CD4-positive, alpha-beta T cell treated with Interleukin-4 for 1 hour (primary cell): ENCODE results near the gene WNT3A.

Source experiments
- DNase-seq, 2 donors: peaks; one replicate each; pipeline ENCODE4 v3.0.0-alpha.2; 2020 to 2022

WNT3A gene

GRCh38 chr1:228031276-228031995 is 24.6 kb downstream of the WNT3A start:
- peak in 1 of 2 donors; percentile 1 for DNase-seq

GRCh38 chr1:228032041-228032440 is 25.2 kb downstream of the WNT3A start:
- peak in 1 of 2 donors; percentile 5 for DNase-seq

- no peak for DNase-seq
Measured at GRCh38 chr1:228033376-228033775, 26.6 kb downstream of the WNT3A start.

GRCh38 chr1:228034954-228035837 is 28.4 kb downstream of the WNT3A start:
- DNase-seq = peak in 1 of 2 donors; percentile 8

GRCh38 chr1:228035844-228036243 is 29.0 kb downstream of the WNT3A start:
- peak in 1 of 2 donors; percentile 6 for DNase-seq

GRCh38 chr1:228036701-228037231 is 30.0 kb downstream of the WNT3A start:
- DNase-seq = peak in 1 of 2 donors; percentile 9

GRCh38 chr1:228037401-228038386 is 30.9 kb downstream of the WNT3A start:
- peak; percentile 8 to 11 for DNase-seq

GRCh38 chr1:228038387-228039005 is 31.7 kb downstream of the WNT3A start:
- peak in 1 of 2 donors; percentile 9 for DNase-seq

GRCh38 chr1:228039006-228039903 is 32.5 kb downstream of the WNT3A start:
- peak in 1 of 2 donors; percentile 5 for DNase-seq

- DNase-seq = no peak
Measured at GRCh38 chr1:228039986-228040385, 33.2 kb downstream of the WNT3A start.

GRCh38 chr1:228041316-228041715 is 34.5 kb downstream of the WNT3A start:
- DNase-seq = no peak

- no peak for DNase-seq
Measured at GRCh38 chr1:228042508-228042907, 35.7 kb downstream of the WNT3A start.

GRCh38 chr1:228043281-228043848 is 36.6 kb downstream of the WNT3A start:
- peak in 1 of 2 donors; percentile 1 for DNase-seq

GRCh38 chr1:228044961-228045360 is 38.2 kb downstream of the WNT3A start:
- peak in 1 of 2 donors; percentile 8 for DNase-seq

GRCh38 chr1:228045405-228045804 is 38.6 kb downstream of the WNT3A start:
- no peak for DNase-seq

GRCh38 chr1:228045871-228046270 is 39.1 kb downstream of the WNT3A start:
- peak in 1 of 2 donors; percentile 10 for DNase-seq

- DNase-seq = no peak
Measured at GRCh38 chr1:228046421-228047182, 39.8 kb downstream of the WNT3A start.

- DNase-seq = no peak
Measured at GRCh38 chr1:228047183-228047466, 40.3 kb downstream of the WNT3A start.

- DNase-seq = no peak
Measured at GRCh38 chr1:228048120-228048519, 41.3 kb downstream of the WNT3A start.
